Measurements from ENCODE around the gene MAD2L2. TPM values are rescaled to one million over a fixed set of nuclear protein-coding genes. Genes with fewer than 3 reads are reported as not detected.
A peak's percentile ranks its signal among the peaks of the same experiment; 100 is the strongest.

Gene MAD2L2
- total RNA-seq, 1 experiment from 2014 or later, result 283 TPM

DNA sequence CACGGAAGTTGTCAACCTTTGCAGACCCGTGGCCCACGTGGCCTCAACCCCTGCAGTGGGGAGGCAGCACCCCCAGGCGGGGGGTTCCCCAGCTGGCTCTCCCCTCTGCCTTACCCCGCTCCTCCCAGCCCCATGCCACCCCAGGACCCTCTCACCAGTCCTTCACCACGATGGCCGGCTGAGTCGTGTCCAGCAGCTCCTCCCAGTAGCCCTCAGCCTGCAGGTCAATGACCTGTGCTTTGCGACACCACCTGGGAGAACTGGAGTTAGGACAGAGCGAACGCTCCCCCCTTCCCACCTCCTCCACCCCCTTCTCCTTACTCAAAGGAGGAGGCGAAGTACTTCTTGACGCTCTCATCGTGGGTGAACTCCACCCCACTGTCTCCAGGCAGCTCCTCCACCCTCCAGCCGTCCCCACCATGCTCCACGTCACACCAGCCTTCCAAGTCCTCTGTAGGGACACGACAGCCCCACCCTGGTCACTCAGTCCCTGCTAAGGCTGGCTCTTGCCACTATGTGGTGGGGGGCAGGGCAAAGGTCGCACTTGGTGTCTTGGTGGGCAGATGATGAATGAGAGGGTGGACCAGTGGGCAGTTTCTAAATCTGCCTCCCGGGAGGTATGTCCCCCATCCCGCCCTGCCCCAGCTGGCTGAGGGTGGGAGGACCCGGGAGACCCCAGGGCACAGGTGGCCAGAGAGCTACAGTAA, 31.2 kb downstream of the MAD2L2 start:
- Histone ChIP-seq H2BK12ac (ENCODE audit: insufficient read length, low read depth, low read length) (no peak overlapping the region), H3K27ac (ENCODE audit: insufficient read length, low read depth, low read length) (no peak overlapping the region), H3K4me2 (ENCODE audit: insufficient read depth, insufficient read length, low read length) (peak overlapping the region; percentile 14), H3K79me2 (ENCODE audit: insufficient read depth, low read length) (no peaks in the 10 kb centered on the region), H4K20me1 (ENCODE audit: control insufficient read depth, insufficient read depth, insufficient read length) (no peaks in the 10 kb centered on the region), H3T11ph (ENCODE audit: low read length) (no peak overlapping the region), H2BK15ac (ENCODE audit: low read depth, low read length) (no peak overlapping the region), H2BK120ac (ENCODE audit: low read depth, low read length, poor library complexity, severe bottlenecking) (no peak overlapping the region), H3K56ac (ENCODE audit: insufficient read length, low read depth, low read length) (no peak overlapping the region), H2BK20ac (ENCODE audit: low read depth, low read length, poor library complexity, severe bottlenecking) (no peak overlapping the region), H2AK5ac (ENCODE audit: insufficient read length, low read length) (no peak overlapping the region), H3K14ac (ENCODE audit: insufficient read depth, low read length) (no peak overlapping the region), H3K18ac (ENCODE audit: insufficient read length, low read depth, low read length) (no peak overlapping the region), H3K23ac (ENCODE audit: insufficient read length, low read depth, low read length) (no peak overlapping the region), H4K5ac (ENCODE audit: insufficient read length, low read depth, low read length) (no peak overlapping the region), H3K9ac (ENCODE audit: extremely low read depth, insufficient read length, low read length) (no peak overlapping the region), H3K27me3 (ENCODE audit: insufficient read depth, low read length) (no peaks in the 10 kb centered on the region; the same call in 1 of the 2 replicates), H3K4ac (ENCODE audit: low read depth, low read length) (no peak overlapping the region), H2BK5ac (ENCODE audit: insufficient read length, low read length) (no peak overlapping the region), H3K9me3 (ENCODE audit: control insufficient read depth, low read depth, low read length) (no peaks in the 10 kb centered on the region), H4K91ac (ENCODE audit: insufficient read length, low read depth, low read length) (no peak overlapping the region), H3K23me2 (ENCODE audit: insufficient read length, low read depth, low read length, poor library complexity, severe bottlenecking) (peaks cover 3% of the 10 kb centered on the region), H3K4me1 (ENCODE audit: insufficient read depth, low read length) (no peaks in the 10 kb centered on the region), H4K8ac (replicated peaks; ENCODE audit: insufficient read length, low read depth, low read length) (no peak overlapping the region), H3K79me1 (ENCODE audit: insufficient read depth, low read depth, low read length, poor library complexity, severe bottlenecking) (no peaks in the 10 kb centered on the region), H2AFZ (ENCODE audit: low read length) (no peak overlapping the region)
- no CpG with 5 or more reads among the region's 21 CpGs for WGBS (ENCODE audit: extremely low coverage, insufficient read length, low lambda C conversion rate)
- no peak overlapping the region for H3K27ac Mint-ChIP-seq
- peak overlapping the region in 1 of 2 experiments; percentile 41; a peak in 1 of 5 replicates for H3K4me3 Mint-ChIP-seq
- no peak for DNase-seq
- no peaks in the 10 kb centered on the region; a peak in 1 of 7 replicates for H3K36me3 Mint-ChIP-seq (ENCODE audit: insufficient read depth in 1 of 3, low read depth in 3 of 3)
- TF ChIP-seq, protein P1, sequence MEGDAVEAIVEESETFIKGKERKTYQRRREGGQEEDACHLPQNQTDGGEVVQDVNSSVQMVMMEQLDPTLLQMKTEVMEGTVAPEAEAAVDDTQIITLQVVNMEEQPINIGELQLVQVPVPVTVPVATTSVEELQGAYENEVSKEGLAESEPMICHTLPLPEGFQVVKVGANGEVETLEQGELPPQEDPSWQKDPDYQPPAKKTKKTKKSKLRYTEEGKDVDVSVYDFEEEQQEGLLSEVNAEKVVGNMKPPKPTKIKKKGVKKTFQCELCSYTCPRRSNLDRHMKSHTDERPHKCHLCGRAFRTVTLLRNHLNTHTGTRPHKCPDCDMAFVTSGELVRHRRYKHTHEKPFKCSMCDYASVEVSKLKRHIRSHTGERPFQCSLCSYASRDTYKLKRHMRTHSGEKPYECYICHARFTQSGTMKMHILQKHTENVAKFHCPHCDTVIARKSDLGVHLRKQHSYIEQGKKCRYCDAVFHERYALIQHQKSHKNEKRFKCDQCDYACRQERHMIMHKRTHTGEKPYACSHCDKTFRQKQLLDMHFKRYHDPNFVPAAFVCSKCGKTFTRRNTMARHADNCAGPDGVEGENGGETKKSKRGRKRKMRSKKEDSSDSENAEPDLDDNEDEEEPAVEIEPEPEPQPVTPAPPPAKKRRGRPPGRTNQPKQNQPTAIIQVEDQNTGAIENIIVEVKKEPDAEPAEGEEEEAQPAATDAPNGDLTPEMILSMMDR (conservative IDR thresholded peaks at IDR 0.05), result no peak
- H3K27me3 Mint-ChIP-seq (ENCODE audit: low read depth), result peaks cover 45% of the 10 kb centered on the region
- no peaks in the 10 kb centered on the region; a peak in 1 of 5 replicates for H3K9me3 Mint-ChIP-seq
- peaks cover 18 to 28% of the 10 kb centered on the region in 2 experiments for H3K4me1 Mint-ChIP-seq

Data from H9 (cell line).